KMS-11 (cell line): ENCODE measurements around the gene C5orf46.

Source experiments
- H2AFZ ChIP-seq: fragments of 200-600 bp; sonication (generic); 2 replicates; pipeline ENCODE4 v1.6.1; 2016; ENCODE audit warnings: antibody characterized with exemption, mixed run types, low read depth
- H3K27ac ChIP-seq: fragments of 200-600 bp; sonication (generic); 2 replicates; pipeline ENCODE4 v1.6.1; 2016; ENCODE audit warnings: mild to moderate bottlenecking, mixed run types
- H3K27me3 ChIP-seq: fragments of 200-600 bp; sonication (generic); 2 replicates; pipeline ENCODE4 v1.6.1; 2017; ENCODE audit warnings: mild to moderate bottlenecking, low read depth, mixed run types, moderate library complexity; ENCODE audit not compliant: insufficient read depth
- H3K36me3 ChIP-seq: fragments of 200-600 bp; sonication (generic); 2 replicates; pipeline ENCODE4 v1.6.1; 2017; ENCODE audit warnings: mild to moderate bottlenecking, mixed run types; ENCODE audit not compliant: insufficient read depth
- H3K4me1 ChIP-seq: fragments of 200-600 bp; sonication (generic); 2 replicates; pipeline ENCODE4 v1.6.1; 2016; ENCODE audit warnings: mild to moderate bottlenecking, low read depth, mixed run types; ENCODE audit not compliant: poor library complexity, severe bottlenecking
- H3K4me2 ChIP-seq: fragments of 200-600 bp; sonication (generic); 2 replicates; pipeline ENCODE4 v1.7.0; 2016; ENCODE audit warnings: mild to moderate bottlenecking, mixed run types
- H3K4me3 ChIP-seq: fragments of 200-600 bp; sonication (generic); IDR thresholded peaks from 2 replicates; pipeline ENCODE4 v1.6.1; 2017; ENCODE audit warnings: low read depth, low read length, mixed read lengths; ENCODE audit not compliant: insufficient read depth
- H3K79me2 ChIP-seq: fragments of 200-600 bp; sonication (generic); 2 replicates; pipeline ENCODE4 v1.6.1; 2016; ENCODE audit warnings: low read depth, mixed run types; ENCODE audit not compliant: insufficient read depth
- H3K9ac ChIP-seq: fragments of 200-600 bp; sonication (generic); 2 replicates; pipeline ENCODE4 v1.6.1; 2016; ENCODE audit warnings: mild to moderate bottlenecking, mixed run types
- H4K20me1 ChIP-seq: fragments of 200-600 bp; sonication (generic); 2 replicates; pipeline ENCODE4 v1.6.1; 2016; ENCODE audit warnings: mild to moderate bottlenecking, mixed run types; ENCODE audit not compliant: insufficient read depth
- TF ChIP-seq, protein P1 (sequence below): fragments of 200-600 bp; sonication (generic); conservative IDR thresholded peaks from 2 replicates; pipeline ENCODE4 v1.6.1; 2017; ENCODE audit warnings: low read depth, mild to moderate bottlenecking, antibody characterized with exemption, low read length, moderate library complexity, mixed read lengths

The C5orf46 gene

DNA sequence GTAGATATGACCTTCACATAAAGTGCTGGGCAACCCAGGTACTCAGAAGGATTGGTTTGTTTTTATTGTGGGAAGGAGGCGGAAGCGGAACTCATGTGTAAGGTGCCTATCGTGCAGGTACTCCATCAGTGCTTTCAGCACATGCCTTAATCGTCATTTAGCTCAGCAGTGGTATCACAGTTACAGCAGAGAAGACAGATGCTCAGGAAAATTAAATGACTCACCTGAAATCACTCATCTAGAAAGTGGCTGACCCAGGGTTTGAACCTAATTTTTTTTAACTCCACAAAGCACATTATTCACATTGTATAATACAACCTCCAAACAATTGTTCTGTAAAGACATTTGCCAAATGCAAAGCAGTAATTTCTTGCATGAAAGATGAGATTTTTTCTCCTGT, 2.2 kb downstream of the C5orf46 start:
- Histone ChIP-seq H3K4me3 (no peak overlapping the region), H3K27ac (no peak overlapping the region), H4K20me1 (no peaks in the 10 kb centered on the region), H3K9ac (no peak overlapping the region), H3K4me1 (no peaks in the 10 kb centered on the region), H3K27me3 (no peaks in the 10 kb centered on the region), H3K79me2 (no peaks in the 10 kb centered on the region), H3K36me3 (no peaks in the 10 kb centered on the region), H2AFZ (no peak overlapping the region), H3K4me2 (no peak overlapping the region)
- TF ChIP-seq, protein P1, sequence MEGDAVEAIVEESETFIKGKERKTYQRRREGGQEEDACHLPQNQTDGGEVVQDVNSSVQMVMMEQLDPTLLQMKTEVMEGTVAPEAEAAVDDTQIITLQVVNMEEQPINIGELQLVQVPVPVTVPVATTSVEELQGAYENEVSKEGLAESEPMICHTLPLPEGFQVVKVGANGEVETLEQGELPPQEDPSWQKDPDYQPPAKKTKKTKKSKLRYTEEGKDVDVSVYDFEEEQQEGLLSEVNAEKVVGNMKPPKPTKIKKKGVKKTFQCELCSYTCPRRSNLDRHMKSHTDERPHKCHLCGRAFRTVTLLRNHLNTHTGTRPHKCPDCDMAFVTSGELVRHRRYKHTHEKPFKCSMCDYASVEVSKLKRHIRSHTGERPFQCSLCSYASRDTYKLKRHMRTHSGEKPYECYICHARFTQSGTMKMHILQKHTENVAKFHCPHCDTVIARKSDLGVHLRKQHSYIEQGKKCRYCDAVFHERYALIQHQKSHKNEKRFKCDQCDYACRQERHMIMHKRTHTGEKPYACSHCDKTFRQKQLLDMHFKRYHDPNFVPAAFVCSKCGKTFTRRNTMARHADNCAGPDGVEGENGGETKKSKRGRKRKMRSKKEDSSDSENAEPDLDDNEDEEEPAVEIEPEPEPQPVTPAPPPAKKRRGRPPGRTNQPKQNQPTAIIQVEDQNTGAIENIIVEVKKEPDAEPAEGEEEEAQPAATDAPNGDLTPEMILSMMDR, result no peak

- no peaks in the 10 kb centered on the region for H3K4me1 ChIP-seq
- no peak overlapping the region for H3K4me3 ChIP-seq
Observed at GRCh38 chr5:147902609-147903115, 3.7 kb downstream of the C5orf46 start.

GRCh38 chr5:147901599-147902039, 4.7 kb downstream of the C5orf46 start:
- Histone ChIP-seq H3K27ac (no peak overlapping the region), H3K79me2 (no peaks in the 10 kb centered on the region), H2AFZ (no peak overlapping the region), H4K20me1 (no peaks in the 10 kb centered on the region), H3K4me2 (no peak overlapping the region), H3K9ac (no peak overlapping the region), H3K27me3 (no peaks in the 10 kb centered on the region), H3K36me3 (no peaks in the 10 kb centered on the region), H3K4me3 (no peak overlapping the region), H3K4me1 (no peaks in the 10 kb centered on the region)
- TF ChIP-seq, protein P1, result no peak

More at GRCh38 chr5:147902609-147903115, 3.7 kb downstream of the C5orf46 start:
- no peaks in the 10 kb centered on the region for H4K20me1 ChIP-seq
- H3K27ac ChIP-seq, result no peak overlapping the region
- no peaks in the 10 kb centered on the region for H3K79me2 ChIP-seq
- H3K9ac ChIP-seq, result no peak overlapping the region
- TF ChIP-seq, protein P1, result no peak
- no peak overlapping the region for H2AFZ ChIP-seq
- H3K4me2 ChIP-seq, result no peak overlapping the region
- no peaks in the 10 kb centered on the region for H3K36me3 ChIP-seq
- no peaks in the 10 kb centered on the region for H3K27me3 ChIP-seq

DNA sequence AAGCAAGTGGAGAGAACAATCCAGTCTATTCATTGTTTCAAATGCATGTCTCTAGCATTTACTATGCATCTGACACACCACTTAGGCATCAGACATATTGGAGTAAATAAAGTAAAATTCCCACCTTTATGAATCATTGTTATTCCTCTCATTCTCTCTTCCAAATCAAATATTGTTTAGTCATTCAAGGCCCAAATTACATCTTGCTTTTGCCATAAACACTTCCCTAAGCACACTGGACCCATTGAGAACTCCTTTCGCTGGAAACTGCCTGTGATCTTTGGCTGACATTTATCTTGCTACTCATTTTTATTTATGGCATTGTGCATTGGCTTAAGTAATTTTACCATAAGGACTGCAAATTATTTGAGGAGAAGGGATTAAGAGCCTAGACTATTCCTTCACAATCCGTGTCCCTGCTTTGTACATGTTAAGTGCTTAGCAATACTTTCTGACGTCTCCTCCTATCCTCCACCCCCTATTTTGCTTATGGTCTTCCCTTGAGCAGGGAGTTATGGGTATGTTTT, 7.4 kb downstream of the C5orf46 start:
- Histone ChIP-seq H2AFZ (no peak overlapping the region), H3K9ac (no peak overlapping the region), H3K27me3 (no peaks in the 10 kb centered on the region), H3K4me1 (no peaks in the 10 kb centered on the region), H3K4me3 (no peak overlapping the region), H3K27ac (no peak overlapping the region), H3K4me2 (no peak overlapping the region), H3K79me2 (no peaks in the 10 kb centered on the region), H3K36me3 (no peaks in the 10 kb centered on the region), H4K20me1 (no peaks in the 10 kb centered on the region)
- TF ChIP-seq, protein P1, result no peak
